GM12878 (cell line): ENCODE results near the gene TMPRSS4.

Source experiments
- CEBPB ChIP-seq, 2 experiments: fragments of 150-350 bp in 1 of 2; IDR thresholded peaks; 2 replicates each; pipeline ENCODE4 v1.6.1; 2012 to 2014; ENCODE audit warnings: low read depth in 2 of 2, low read length in 2 of 2, borderline replicate concordance in 1 of 2, inconsistent platforms in 1 of 2
- CTCF ChIP-seq, 3 experiments: IDR thresholded peaks in 2 of 3; conservative IDR thresholded peaks in 1 of 3; 2 replicates each; pipeline ENCODE4 v1.5.1; 2011; ENCODE audit warnings: low read depth in 3 of 3, low read length in 3 of 3, mild to moderate bottlenecking in 3 of 3, control low read depth in 2 of 3, moderate library complexity in 2 of 3, inconsistent platforms in 1 of 3, mixed read lengths in 1 of 3; ENCODE audit not compliant: control insufficient read depth in 2 of 3, insufficient read depth in 1 of 3; ENCODE audit errors: extremely low read depth in 1 of 3
- HCFC1 ChIP-seq: fragments of 150-350 bp; IDR thresholded peaks from 2 replicates; pipeline ENCODE4 v1.6.1; 2014; ENCODE audit warnings: low read length
- HDAC2 ChIP-seq: fragments of 200-600 bp; sonication (generic); IDR thresholded peaks from 2 replicates; pipeline ENCODE4 v1.6.1; 2017
- HDAC6 ChIP-seq: fragments of 200-600 bp; sonication (generic); IDR thresholded peaks from one replicate; pipeline ENCODE4 v1.8.0; 2017; ENCODE audit warnings: antibody characterized with exemption; ENCODE audit not compliant: unreplicated experiment
- MTA2 ChIP-seq: fragments of 450-650 bp; IDR thresholded peaks from 2 replicates; pipeline ENCODE4 v1.6.1; 2016; ENCODE audit warnings: low read depth, mild to moderate bottlenecking, moderate library complexity
- MXI1 ChIP-seq: fragments of 150-350 bp; IDR thresholded peaks from 2 replicates; pipeline ENCODE4 v1.6.1; 2011; ENCODE audit warnings: low read depth, mild to moderate bottlenecking, inconsistent platforms, low read length, improper control_type of control experiment
- NR2C1 ChIP-seq: fragments of 450-650 bp; IDR thresholded peaks from 2 replicates; pipeline ENCODE4 v1.6.1; 2017; ENCODE audit warnings: antibody characterized with exemption, mild to moderate bottlenecking, moderate library complexity
- PKNOX1 ChIP-seq: fragments of 450-650 bp; IDR thresholded peaks from 2 replicates; pipeline ENCODE4 v1.6.1; 2016; ENCODE audit warnings: mild to moderate bottlenecking
- POLR2A ChIP-seq: IDR thresholded peaks from 2 replicates; pipeline ENCODE4 v1.6.1; 2011; ENCODE audit warnings: low read depth, mild to moderate bottlenecking, low read length
- SRF ChIP-seq, 2 experiments: IDR thresholded peaks; 2 replicates each; pipeline ENCODE4 v1.6.1; 2011; ENCODE audit warnings: low read depth in 2 of 2, low read length in 2 of 2, mild to moderate bottlenecking in 1 of 2, moderate library complexity in 1 of 2
- TCF3 ChIP-seq: IDR thresholded peaks from 2 replicates; pipeline ENCODE4 v1.6.1; 2012; ENCODE audit warnings: low read depth, mild to moderate bottlenecking, low read length, borderline replicate concordance; ENCODE audit not compliant: insufficient read depth
- YY1 ChIP-seq: IDR thresholded peaks from 2 replicates; pipeline ENCODE4 v1.6.1; 2011; ENCODE audit warnings: low read depth, mild to moderate bottlenecking, low read length
- TF ChIP-seq, protein P1 (sequence below): IDR thresholded peaks from 2 replicates; pipeline ENCODE4 v1.6.1; 2011; ENCODE audit warnings: mild to moderate bottlenecking, low read depth, low read length, moderate library complexity; ENCODE audit not compliant: insufficient replicate concordance

DNA sequence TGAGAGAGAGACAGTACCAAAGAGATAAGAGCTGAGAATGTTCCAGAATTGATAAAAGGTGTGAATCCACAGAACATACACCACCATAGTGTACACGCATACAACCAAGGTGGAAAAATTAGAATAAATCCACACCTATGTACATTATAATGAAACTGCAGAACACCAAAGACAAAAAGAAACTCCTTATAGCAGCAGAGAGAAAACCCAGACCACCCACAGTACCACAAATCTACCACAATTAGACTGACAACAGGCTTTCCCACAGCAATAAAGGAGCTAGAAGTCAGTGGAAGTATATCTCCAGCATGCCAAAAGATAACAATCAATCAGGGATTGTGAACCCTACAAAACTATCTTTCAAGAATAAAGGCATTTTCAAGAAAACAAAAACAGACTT, 43.9 kb downstream of the TMPRSS4 start:
- TF ChIP-seq PKNOX1, result no peak
- TF ChIP-seq POLR2A, result no peak
- no peak for TF ChIP-seq CTCF (IDR thresholded peaks at IDR 0.05 in 2 of 3, conservative IDR thresholded peaks at IDR 0.05 in 1 of 3; ENCODE audit: control insufficient read depth in 2 of 3, extremely low read depth in 1 of 3, insufficient read depth in 1 of 3, low read depth in 3 of 3, low read length in 3 of 3)
- TF ChIP-seq, protein P1, sequence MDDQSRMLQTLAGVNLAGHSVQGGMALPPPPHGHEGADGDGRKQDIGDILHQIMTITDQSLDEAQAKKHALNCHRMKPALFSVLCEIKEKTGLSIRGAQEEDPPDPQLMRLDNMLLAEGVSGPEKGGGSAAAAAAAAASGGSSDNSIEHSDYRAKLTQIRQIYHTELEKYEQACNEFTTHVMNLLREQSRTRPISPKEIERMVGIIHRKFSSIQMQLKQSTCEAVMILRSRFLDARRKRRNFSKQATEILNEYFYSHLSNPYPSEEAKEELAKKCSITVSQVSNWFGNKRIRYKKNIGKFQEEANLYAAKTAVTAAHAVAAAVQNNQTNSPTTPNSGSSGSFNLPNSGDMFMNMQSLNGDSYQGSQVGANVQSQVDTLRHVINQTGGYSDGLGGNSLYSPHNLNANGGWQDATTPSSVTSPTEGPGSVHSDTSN, result no peak
- TF ChIP-seq YY1, result no peak
- TF ChIP-seq CEBPB (IDR thresholded peaks at IDR 0.05; ENCODE audit: borderline replicate concordance in 1 of 2, low read depth in 2 of 2, low read length in 2 of 2), result no peak
- TF ChIP-seq MXI1, result no peak
- TF ChIP-seq HDAC2, result no peak
- TF ChIP-seq NR2C1, result no peak
- no peak for TF ChIP-seq TCF3
- TF ChIP-seq SRF (IDR thresholded peaks at IDR 0.05; ENCODE audit: low read depth in 2 of 2, low read length in 2 of 2), result no peak
- no peak for TF ChIP-seq HCFC1
- no peak for TF ChIP-seq HDAC6
- TF ChIP-seq MTA2, result no peak
